Endothelial cell of umbilical vein (primary cell): ENCODE measurements around the gene CDH22.

Source experiments
- EZH2 ChIP-seq: IDR thresholded peaks from 2 replicates; pipeline ENCODE4 v1.6.1; 2012; ENCODE audit warnings: borderline replicate concordance, low read depth, mild to moderate bottlenecking, moderate library complexity, low read length, inconsistent platforms; ENCODE audit not compliant: severe bottlenecking
- FOS ChIP-seq: IDR thresholded peaks from 2 replicates; pipeline ENCODE4 v1.6.1; 2011; ENCODE audit warnings: mild to moderate bottlenecking, low read length, moderate library complexity, borderline replicate concordance; ENCODE audit not compliant: insufficient read depth
- GATA2 ChIP-seq: IDR thresholded peaks from 2 replicates; pipeline ENCODE4 v1.7.0; 2011; ENCODE audit warnings: low read depth, mild to moderate bottlenecking, moderate library complexity, mixed read lengths, low read length; ENCODE audit not compliant: insufficient read length, insufficient read depth
- JUN ChIP-seq: IDR thresholded peaks from 2 replicates; pipeline ENCODE4 v1.6.1; 2011; ENCODE audit warnings: borderline replicate concordance, low read depth; ENCODE audit not compliant: insufficient read length, insufficient read depth
- MYC ChIP-seq: IDR thresholded peaks from one replicate; pipeline ENCODE4 v1.6.1; 2011; ENCODE audit warnings: mild to moderate bottlenecking, low read depth, low read length
- POLR2A ChIP-seq: IDR thresholded peaks from 2 replicates; pipeline ENCODE4 v1.6.1; 2012; ENCODE audit warnings: low read depth, mild to moderate bottlenecking, control low read depth, low read length
- POLR2AphosphoS5 ChIP-seq: IDR thresholded peaks from 2 replicates; pipeline ENCODE4 v1.6.1; 2012; ENCODE audit warnings: low read depth, mild to moderate bottlenecking, control low read depth, low read length, moderate library complexity; ENCODE audit not compliant: insufficient read depth
- TF ChIP-seq, protein P1 (sequence below), 2 donors: IDR thresholded peaks; 1 replicate in 1 of 2; 2 replicates in 1 of 2; pipeline ENCODE4 v1.5.1; 2011; ENCODE audit warnings: low read length in 2 of 2, mild to moderate bottlenecking in 2 of 2, moderate library complexity in 2 of 2, control low read depth in 1 of 2, inconsistent platforms in 1 of 2, low read depth in 1 of 2; ENCODE audit not compliant: insufficient read depth in 1 of 2; ENCODE audit errors: extremely low read depth in 1 of 2
- TF ChIP-seq, protein P2 (sequence below): IDR thresholded peaks from 2 replicates; pipeline ENCODE4 v1.6.1; 2011; ENCODE audit not compliant: insufficient read depth, insufficient read length

DNA sequence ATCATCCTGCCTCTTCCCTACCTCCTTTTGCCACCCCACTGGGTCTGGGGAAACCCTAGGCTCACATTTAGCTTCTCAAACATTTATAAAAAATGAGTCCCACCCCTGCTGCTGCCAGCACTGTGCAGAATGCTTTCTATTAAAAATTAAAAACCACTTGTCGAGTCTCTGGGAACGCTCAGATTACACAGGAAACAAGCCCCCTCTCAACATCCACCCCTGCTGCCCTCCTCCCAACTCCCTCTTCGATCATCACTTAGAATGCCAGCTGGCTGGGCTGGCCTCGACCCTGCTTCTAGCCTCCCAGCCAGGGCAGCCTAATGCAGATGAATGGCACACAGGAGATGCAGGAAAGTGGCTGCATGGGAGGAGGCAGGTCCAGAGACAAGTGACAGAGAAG lies 75.8 kb downstream of the CDH22 start:
- no peak for TF ChIP-seq POLR2A
- TF ChIP-seq MYC = no peak
- TF ChIP-seq, protein P1, sequence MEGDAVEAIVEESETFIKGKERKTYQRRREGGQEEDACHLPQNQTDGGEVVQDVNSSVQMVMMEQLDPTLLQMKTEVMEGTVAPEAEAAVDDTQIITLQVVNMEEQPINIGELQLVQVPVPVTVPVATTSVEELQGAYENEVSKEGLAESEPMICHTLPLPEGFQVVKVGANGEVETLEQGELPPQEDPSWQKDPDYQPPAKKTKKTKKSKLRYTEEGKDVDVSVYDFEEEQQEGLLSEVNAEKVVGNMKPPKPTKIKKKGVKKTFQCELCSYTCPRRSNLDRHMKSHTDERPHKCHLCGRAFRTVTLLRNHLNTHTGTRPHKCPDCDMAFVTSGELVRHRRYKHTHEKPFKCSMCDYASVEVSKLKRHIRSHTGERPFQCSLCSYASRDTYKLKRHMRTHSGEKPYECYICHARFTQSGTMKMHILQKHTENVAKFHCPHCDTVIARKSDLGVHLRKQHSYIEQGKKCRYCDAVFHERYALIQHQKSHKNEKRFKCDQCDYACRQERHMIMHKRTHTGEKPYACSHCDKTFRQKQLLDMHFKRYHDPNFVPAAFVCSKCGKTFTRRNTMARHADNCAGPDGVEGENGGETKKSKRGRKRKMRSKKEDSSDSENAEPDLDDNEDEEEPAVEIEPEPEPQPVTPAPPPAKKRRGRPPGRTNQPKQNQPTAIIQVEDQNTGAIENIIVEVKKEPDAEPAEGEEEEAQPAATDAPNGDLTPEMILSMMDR (IDR thresholded peaks at IDR 0.05; ENCODE audit: extremely low read depth in 1 of 2, insufficient read depth in 1 of 2, low read depth in 1 of 2, low read length in 2 of 2) = no peak
- TF ChIP-seq, protein P2, sequence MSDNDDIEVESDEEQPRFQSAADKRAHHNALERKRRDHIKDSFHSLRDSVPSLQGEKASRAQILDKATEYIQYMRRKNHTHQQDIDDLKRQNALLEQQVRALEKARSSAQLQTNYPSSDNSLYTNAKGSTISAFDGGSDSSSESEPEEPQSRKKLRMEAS = no peak
- no peak for TF ChIP-seq POLR2AphosphoS5
- no peak for TF ChIP-seq FOS
- no peak for TF ChIP-seq EZH2
- TF ChIP-seq JUN = no peak
- no peak for TF ChIP-seq GATA2
